ENCODE results near the gene LCT.
"Not testable (repeated sequence)": the region's sequence is repeated elsewhere in the genome, so short reads cannot be mapped to it uniquely, and the experiment has no call there.

Gene LCT

GRCh38 chr2:135836596-135837270, at the start of gene LCT:
LCT (minus strand) TSS chr2:135837184; CDS start chr2:135837169, 15 bp downstream.
- no peaks in the 10 kb centered on the region for H4K20me1 ChIP-seq (ENCODE audit: low read depth, low read length)
- H3K9ac ChIP-seq (ENCODE audit: low read length) = no peak within 1 kb of the TSS
- peaks cover 9% of the 10 kb centered on the region for H3K36me3 ChIP-seq (ENCODE audit: low read length)
- H3K79me2 ChIP-seq (ENCODE audit: insufficient read depth, low read length) = no peaks in the 10 kb centered on the region
- H3K9me2 ChIP-seq (replicated peaks; ENCODE audit: insufficient read depth, low read length) = no peaks in the 10 kb centered on the region
- H3K27ac ChIP-seq (ENCODE audit: low read depth, low read length) = no peak within 1 kb of the TSS
- TF ChIP-seq EZH2phosphoT487 (conservative IDR thresholded peaks at IDR 0.05; ENCODE audit: low read length) (no peak), CTCF (IDR thresholded peaks at IDR 0.05; ENCODE audit: insufficient read depth, low read length, poor library complexity, severe bottlenecking) (no peak)
- H3K27me3 ChIP-seq (ENCODE audit: low read length) = no peaks in the 10 kb centered on the region
- no peak within 1 kb of the TSS for H2AFZ ChIP-seq (ENCODE audit: low read depth, low read length, severe bottlenecking)
- H3K4me2 ChIP-seq (ENCODE audit: low read depth, low read length, poor library complexity, severe bottlenecking) = no peak within 1 kb of the TSS
- peaks cover 28% of the 10 kb centered on the region for H3F3A ChIP-seq (ENCODE audit: insufficient read depth)
- H3K9me3 ChIP-seq (ENCODE audit: insufficient read depth, low read length) = no peaks in the 10 kb centered on the region
- no peak within 1 kb of the TSS for H3K4me3 ChIP-seq (ENCODE audit: insufficient read depth, low read length, poor library complexity, severe bottlenecking)

GRCh38 chr2:135885709-135886108, 48.7 kb upstream of the LCT start:
- Histone ChIP-seq H3K79me2 (ENCODE audit: insufficient read depth, low read length) (no peaks in the 10 kb centered on the region), H3K9ac (ENCODE audit: low read length) (no peak overlapping the region), H4K20me1 (ENCODE audit: low read depth, low read length) (no peaks in the 10 kb centered on the region), H3K27me3 (ENCODE audit: low read length) (no peaks in the 10 kb centered on the region), H3K27ac (ENCODE audit: low read depth, low read length) (no peak overlapping the region), H3K4me2 (ENCODE audit: low read depth, low read length, poor library complexity, severe bottlenecking) (no peak overlapping the region), H3K9me2 (replicated peaks; ENCODE audit: insufficient read depth, low read length) (no peaks in the 10 kb centered on the region), H3K9me3 (ENCODE audit: insufficient read depth, low read length) (no peaks in the 10 kb centered on the region; the same call in 1 of the 2 replicates), H3K36me3 (ENCODE audit: low read length) (no peaks in the 10 kb centered on the region), H3K4me3 (ENCODE audit: insufficient read depth, low read length, poor library complexity, severe bottlenecking) (no peak overlapping the region), H3F3A (ENCODE audit: insufficient read depth) (no peaks in the 10 kb centered on the region), H2AFZ (ENCODE audit: low read depth, low read length, severe bottlenecking) (no peak overlapping the region)
- TF ChIP-seq EZH2phosphoT487 (conservative IDR thresholded peaks at IDR 0.05; ENCODE audit: low read length) = no peak
- no peak for TF ChIP-seq CTCF (IDR thresholded peaks at IDR 0.05; ENCODE audit: insufficient read depth, low read length, poor library complexity, severe bottlenecking)

- no peak overlapping the region for H3K4me2 ChIP-seq (ENCODE audit: low read depth, low read length, poor library complexity, severe bottlenecking)
- no peaks in the 10 kb centered on the region for H3K36me3 ChIP-seq (ENCODE audit: low read length)
- H3K9me2 ChIP-seq (replicated peaks; ENCODE audit: insufficient read depth, low read length) = no peaks in the 10 kb centered on the region
- H3K79me2 ChIP-seq (ENCODE audit: insufficient read depth, low read length) = no peaks in the 10 kb centered on the region
- H3K4me3 ChIP-seq (ENCODE audit: insufficient read depth, low read length, poor library complexity, severe bottlenecking) = no peak overlapping the region
- H3K27me3 ChIP-seq (ENCODE audit: low read length) = no peaks in the 10 kb centered on the region
- no peak overlapping the region for H2AFZ ChIP-seq (ENCODE audit: low read depth, low read length, severe bottlenecking)
- H3F3A ChIP-seq (ENCODE audit: insufficient read depth) = no peaks in the 10 kb centered on the region
- no peaks in the 10 kb centered on the region for H3K9me3 ChIP-seq (ENCODE audit: insufficient read depth, low read length)
- TF ChIP-seq EZH2phosphoT487 (conservative IDR thresholded peaks at IDR 0.05; ENCODE audit: low read length) = no peak
- no peak overlapping the region for H3K27ac ChIP-seq (ENCODE audit: low read depth, low read length)
- no peak overlapping the region for H3K9ac ChIP-seq (ENCODE audit: low read length)
- no peaks in the 10 kb centered on the region for H4K20me1 ChIP-seq (ENCODE audit: low read depth, low read length)
Observed at GRCh38 chr2:135882415-135882814, 45.4 kb upstream of the LCT start.

- H3K9me3 ChIP-seq (ENCODE audit: insufficient read depth, low read length); H3K9me2 ChIP-seq (replicated peaks; ENCODE audit: insufficient read depth, low read length); H3K27me3 ChIP-seq (ENCODE audit: low read length); H3F3A ChIP-seq (ENCODE audit: insufficient read depth): not testable (repeated sequence)
- H3K27ac ChIP-seq (ENCODE audit: low read depth, low read length) = peak overlapping the region; percentile 8; the same call in 1 of the 2 replicates
- peak overlapping the region; percentile 10 for H2AFZ ChIP-seq (ENCODE audit: low read depth, low read length, severe bottlenecking)
- peaks cover 24% of the 10 kb centered on the region for H4K20me1 ChIP-seq (ENCODE audit: low read depth, low read length)
- H3K9ac ChIP-seq (ENCODE audit: low read length) = peak overlapping the region; percentile 90
- H3K79me2 ChIP-seq (ENCODE audit: insufficient read depth, low read length) = peaks cover 44% of the 10 kb centered on the region
- peak overlapping the region; percentile 46 for H3K4me2 ChIP-seq (ENCODE audit: low read depth, low read length, poor library complexity, severe bottlenecking)
- peak overlapping the region; percentile 28 for H3K4me3 ChIP-seq (ENCODE audit: insufficient read depth, low read length, poor library complexity, severe bottlenecking)
- H3K36me3 ChIP-seq (ENCODE audit: low read length) = peaks cover 18% of the 10 kb centered on the region
Observed at GRCh38 chr2:135876770-135877169, 39.8 kb upstream of the LCT start.

Data from SU-DHL-6 (cell line).